ENCODE data around the gene PCP4. TPM values are rescaled to one million over a fixed set of nuclear protein-coding genes. Genes with fewer than 3 reads are reported as not detected.

The PCP4 gene
- total and polyA plus RNA-seq, 9 of the 15 experiments (the other 6 are each of a cell fraction or from before 2014, with no cell fraction given), result not detected

- in situ Hi-C loops (cut with MboI), result no loop called here
- H3K36me3 ChIP-seq (ENCODE audit: control insufficient read depth, insufficient read depth, low read length), result no peaks in the 10 kb centered on the region
- no peak overlapping the region for H3K4me3 ChIP-seq
- no peaks in the 10 kb centered on the region for H3K4me1 ChIP-seq (replicated peaks in 1 of 2; ENCODE audit: control insufficient read depth in 2 of 2, insufficient read depth in 2 of 2, low read length in 2 of 2)
- DNase-seq (ENCODE audit: extremely low read depth in 1 of 4, low spot score in 3 of 4) (peak in 1 of 4 experiments; percentile 6), FAIRE-seq (no peak), ATAC-seq (peak; percentile 73)
- no peak overlapping the region for H3K27ac ChIP-seq (ENCODE audit: extremely low read depth, low read depth, low read length)
- BruUV-seq (replicated peaks), result no TSS peak
- H4K20me1 ChIP-seq (replicated peaks; ENCODE audit: control insufficient read depth, insufficient read depth, low read length), result no peaks in the 10 kb centered on the region
- intact Hi-C loops (cut with micrococcal nuclease), result no loop called here
- no peaks in the 10 kb centered on the region for H3K79me2 ChIP-seq (ENCODE audit: control insufficient read depth, insufficient read depth, low read length)
- POLR2A ChIA-PET, result interaction anchor here (0.8 to 1.0 kb wide), 2 partner anchors 9 to 10 kb away, joined by 3 read pairs; no protein-coding TSS in a partner anchor
- 4% methylated on average over 14 of the region's 14 CpGs for WGBS (ENCODE audit: insufficient coverage, low coverage, missing lambda C conversion rate)
- no peak overlapping the region for H3K9ac ChIP-seq (ENCODE audit: insufficient read depth in 1 of 2, low read depth in 2 of 2, low read length in 2 of 2)
- H2AFZ ChIP-seq (ENCODE audit: low read depth, low read length), result no peak overlapping the region
- H3K27me3 ChIP-seq (ENCODE audit: control insufficient read depth in 2 of 2, insufficient read depth in 2 of 2, low read length in 2 of 2), result no peaks in the 10 kb centered on the region; a peak in 1 of 5 replicates
- H3K4me2 ChIP-seq (ENCODE audit: insufficient read depth, low read length), result 0 out of 2 replicates have a peak overlapping the region, but pooled peaks have one; percentile 6
- H3K9me3 ChIP-seq (replicated peaks; ENCODE audit: control insufficient read depth, insufficient read depth, low read depth, low read length), result no peaks in the 10 kb centered on the region
- CTCF ChIA-PET (ENCODE audit: low intra/inter-chr PET ratio), result no interaction called here
- H3K9me1 ChIP-seq (ENCODE audit: control insufficient read depth, insufficient read depth, low read length), result no peaks in the 10 kb centered on the region
- no peak for TF ChIP-seq POLR3A (IDR thresholded peaks at IDR 0.05; ENCODE audit: borderline replicate concordance, extremely low read depth, insufficient read depth, insufficient read length)
- no peak for TF ChIP-seq ZNF398 (CRISPR knock-in tag; IDR thresholded peaks at IDR 0.05)
- TF ChIP-seq ZNF717 (CRISPR knock-in tag; IDR thresholded peaks at IDR 0.05), result no peak
- TF ChIP-seq TEAD1 (CRISPR knock-in tag; IDR thresholded peaks at IDR 0.05), result peak in 1 of 2 experiments; percentile 3; a peak in 1 of 4 replicates
- TF ChIP-seq ZBTB2 (IDR thresholded peaks at IDR 0.05), result no peak
- no peak for TF ChIP-seq CBX3 (IDR thresholded peaks at IDR 0.05; ENCODE audit: borderline replicate concordance in 1 of 2, low read length in 2 of 2)
- TF ChIP-seq JUND (IDR thresholded peaks at IDR 0.05; ENCODE audit: borderline replicate concordance, low read depth, low read length), result peak; percentile 64; the same call in 1 of the 2 replicates
- no peak for TF ChIP-seq JUND (tag; IDR thresholded peaks at IDR 0.05; ENCODE audit: borderline replicate concordance, low read depth, low read length)
- no peak for TF ChIP-seq ATF1 (CRISPR knock-in tag; IDR thresholded peaks at IDR 0.05)
- TF ChIP-seq ATF1 (tag; IDR thresholded peaks at IDR 0.05), result peak; percentile 38; the same call in 1 of the 2 replicates
- TF ChIP-seq GABPB2 (CRISPR knock-in tag; conservative IDR thresholded peaks at IDR 0.05), result no peak; the same call in 1 of the 2 replicates
- TF ChIP-seq ZNF324 (CRISPR knock-in tag; IDR thresholded peaks at IDR 0.05), result no peak
- TF ChIP-seq RCOR1 (IDR thresholded peaks at IDR 0.05; ENCODE audit: borderline replicate concordance in 1 of 2, low read depth in 2 of 2, low read length in 2 of 2), result 0 out of 4 replicates have a peak, but pooled peaks of 1 of the 2 experiments have one; percentile 8
- TF ChIP-seq E2F8 (IDR thresholded peaks at IDR 0.05; ENCODE audit: low read depth, partially characterized antibody), result no peak
- TF ChIP-seq KLF16 (IDR thresholded peaks at IDR 0.05), result no peak
- TF ChIP-seq RBM34 (IDR thresholded peaks at IDR 0.05; ENCODE audit: borderline replicate concordance, insufficient read depth, low read length), result no peak
Observed at GRCh38 chr21:39842741-39843459, 24.3 kb upstream of the PCP4 start.

All from K562 (cell line).